Muscle layer of colon (tissue), 2 donors: ENCODE measurements around the gene PRIM1.
"Not testable (repeated sequence)": the region's sequence is repeated elsewhere in the genome, so short reads cannot be mapped to it uniquely, and the experiment has no call there.

ENCODE experiments used
- H3K27ac ChIP-seq: one replicate; pipeline ENCODE4 v1.7.0; 2013; ENCODE audit warnings: low read depth, mild to moderate bottlenecking, low read length, moderate library complexity
- H3K27me3 ChIP-seq, 2 donors: one replicate each; pipeline ENCODE4 v1.7.0; 2013; ENCODE audit warnings: low read length in 2 of 2, mild to moderate bottlenecking in 2 of 2; ENCODE audit not compliant: insufficient read depth in 2 of 2, control insufficient read depth in 1 of 2
- H3K36me3 ChIP-seq: one replicate; pipeline ENCODE4 v1.7.0; 2013; ENCODE audit warnings: mild to moderate bottlenecking, low read length; ENCODE audit not compliant: insufficient read depth
- H3K4me1 ChIP-seq: one replicate; pipeline ENCODE4 v1.7.0; 2013; ENCODE audit warnings: mild to moderate bottlenecking, low read length; ENCODE audit not compliant: insufficient read depth
- H3K4me3 ChIP-seq, 2 donors: one replicate each; pipeline ENCODE4 v1.7.0; 2013; ENCODE audit warnings: low read length in 2 of 2, low read depth in 1 of 2, mild to moderate bottlenecking in 1 of 2, moderate library complexity in 1 of 2
- H3K9ac ChIP-seq: one replicate; pipeline ENCODE4 v1.7.0; 2013; ENCODE audit warnings: low read length
- H3K9me3 ChIP-seq: one replicate; pipeline ENCODE4 v1.7.0; 2013; ENCODE audit warnings: mild to moderate bottlenecking, low read length
- donor health status: abdominal sarcoma.
- donor health status: Adenocarcinoma of cecum.

PRIM1 gene

DNA sequence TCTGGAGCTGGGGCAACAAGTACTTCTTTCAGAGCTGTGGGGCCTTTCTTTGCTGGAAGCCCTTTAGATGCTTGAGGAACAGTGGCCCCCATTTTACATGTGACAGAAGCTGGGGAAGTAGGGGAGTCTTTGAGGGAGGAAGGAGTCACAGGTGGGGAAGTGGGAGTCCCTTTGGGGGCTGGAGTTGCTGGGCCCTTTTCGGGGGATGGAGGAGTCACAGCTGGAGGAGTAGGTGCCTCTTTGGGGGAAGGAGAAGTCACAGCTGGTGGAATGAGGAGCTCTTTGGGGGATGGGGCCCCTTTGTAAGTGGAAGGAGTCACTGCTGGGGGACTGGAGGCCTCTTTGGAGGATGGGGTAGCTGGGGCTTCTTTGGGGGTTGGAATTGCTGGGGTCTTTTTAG, 35.7 kb downstream of the PRIM1 start:
- Histone ChIP-seq H3K27ac (no peak overlapping the region), H3K4me1 (peaks cover 46% of the 10 kb centered on the region), H3K9me3 (no peaks in the 10 kb centered on the region), H3K4me3 (no peak overlapping the region), H3K36me3 (peaks cover 59% of the 10 kb centered on the region), H3K27me3 (no peaks in the 10 kb centered on the region), H3K9ac (no peak overlapping the region)

DNA sequence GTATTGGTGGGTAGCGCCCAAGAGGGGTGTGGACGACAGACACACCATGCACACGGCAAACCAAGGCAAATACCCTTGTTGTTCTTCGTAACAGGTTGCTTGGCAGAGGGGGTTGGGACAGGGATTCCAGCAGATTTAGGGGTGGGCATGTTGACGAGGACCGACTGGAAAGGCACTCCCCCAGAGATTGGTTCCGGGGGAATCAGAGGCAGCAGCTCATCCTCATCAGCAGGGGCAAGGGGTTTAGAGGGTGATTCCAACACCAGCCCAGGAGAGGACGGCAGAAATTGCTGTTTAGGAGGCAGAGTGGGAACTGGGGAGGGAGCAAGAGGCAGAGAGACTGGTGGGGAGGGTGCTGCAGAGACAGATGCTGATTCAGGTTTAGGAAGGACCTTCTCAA, 36.3 kb downstream of the PRIM1 start:
- Histone ChIP-seq H3K36me3 (peaks cover 59% of the 10 kb centered on the region), H3K9ac (no peak overlapping the region), H3K4me3 (no peak overlapping the region), H3K4me1 (peaks cover 39% of the 10 kb centered on the region), H3K27me3 (no peaks in the 10 kb centered on the region), H3K9me3 (no peaks in the 10 kb centered on the region), H3K27ac (no peak overlapping the region)

- H3K4me1 ChIP-seq = peaks cover 26% of the 10 kb centered on the region
- H3K27me3 ChIP-seq = no peaks in the 10 kb centered on the region
- peaks cover 47% of the 10 kb centered on the region for H3K36me3 ChIP-seq
- no peak overlapping the region for H3K27ac ChIP-seq
- H3K4me3 ChIP-seq = no peak overlapping the region
- H3K9ac ChIP-seq = no peak overlapping the region
- H3K9me3 ChIP-seq = no peaks in the 10 kb centered on the region
These were observed 37.6 kb downstream of the PRIM1 start for GRCh38 chr12:56714431-56714929.

DNA sequence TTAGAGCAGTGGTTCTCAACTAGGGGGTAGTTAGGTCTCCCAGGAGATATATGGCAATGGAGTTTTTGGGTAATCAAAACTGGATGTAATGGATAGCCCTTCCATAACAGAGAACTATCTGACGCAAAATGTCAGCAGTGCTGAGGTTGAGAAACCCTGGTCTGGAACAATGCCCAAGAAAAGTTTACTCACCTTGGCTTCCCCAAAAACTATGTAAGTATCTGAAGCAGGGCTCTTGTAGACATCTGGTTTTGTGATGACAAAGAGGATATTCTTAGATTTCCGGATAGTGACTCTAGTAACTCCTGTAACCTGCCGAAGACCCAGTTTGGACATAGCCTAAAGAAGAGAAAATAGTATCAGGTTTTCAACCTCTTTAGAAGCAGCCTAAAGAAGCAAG, 38.8 kb downstream of the PRIM1 start:
- H3K9me3 ChIP-seq = no peaks in the 10 kb centered on the region
- H3K4me3 ChIP-seq = no peak overlapping the region
- no peak overlapping the region for H3K27ac ChIP-seq
- peaks cover 16% of the 10 kb centered on the region for H3K4me1 ChIP-seq
- peaks cover 40% of the 10 kb centered on the region for H3K36me3 ChIP-seq
- no peak overlapping the region for H3K9ac ChIP-seq
- no peaks in the 10 kb centered on the region for H3K27me3 ChIP-seq

DNA sequence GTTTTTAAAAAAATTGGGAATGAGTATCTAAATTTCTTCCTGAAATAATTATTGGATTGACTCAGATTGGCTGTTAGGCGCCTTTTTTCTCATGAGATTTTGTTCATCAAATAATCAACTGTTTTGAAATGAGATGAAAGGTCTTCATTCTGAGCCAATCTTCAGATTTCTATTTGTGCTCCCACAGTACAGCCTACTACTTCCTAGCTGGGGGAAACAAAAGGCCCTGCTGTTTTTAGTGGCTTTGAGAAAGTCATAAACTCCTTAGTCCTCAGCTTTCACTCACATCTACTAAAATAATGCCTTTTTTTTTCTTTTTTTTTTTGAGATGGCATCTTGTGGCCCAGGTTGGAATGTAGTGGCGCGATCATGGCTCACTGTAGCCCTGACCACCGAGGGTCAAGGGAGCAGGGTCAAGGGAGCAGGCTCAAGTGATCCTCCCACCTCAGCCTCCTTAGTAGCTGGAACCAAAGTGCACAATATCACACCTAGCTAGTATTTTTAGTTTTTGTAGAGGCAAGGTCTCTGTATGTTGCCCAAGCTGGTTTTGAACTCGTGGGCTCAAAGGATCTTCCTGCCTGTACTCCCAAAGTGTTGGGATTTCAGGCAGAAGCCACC, 42.3 kb downstream of the PRIM1 start:
- peaks cover 35% of the 10 kb centered on the region for H3K36me3 ChIP-seq
- H3K4me1 ChIP-seq = no peaks in the 10 kb centered on the region
- H3K9ac ChIP-seq = no peak overlapping the region
- H3K9me3 ChIP-seq = no peaks in the 10 kb centered on the region
- H3K27ac ChIP-seq = no peak overlapping the region
- H3K27me3 ChIP-seq = no peaks in the 10 kb centered on the region
- H3K4me3 ChIP-seq = no peak overlapping the region

DNA sequence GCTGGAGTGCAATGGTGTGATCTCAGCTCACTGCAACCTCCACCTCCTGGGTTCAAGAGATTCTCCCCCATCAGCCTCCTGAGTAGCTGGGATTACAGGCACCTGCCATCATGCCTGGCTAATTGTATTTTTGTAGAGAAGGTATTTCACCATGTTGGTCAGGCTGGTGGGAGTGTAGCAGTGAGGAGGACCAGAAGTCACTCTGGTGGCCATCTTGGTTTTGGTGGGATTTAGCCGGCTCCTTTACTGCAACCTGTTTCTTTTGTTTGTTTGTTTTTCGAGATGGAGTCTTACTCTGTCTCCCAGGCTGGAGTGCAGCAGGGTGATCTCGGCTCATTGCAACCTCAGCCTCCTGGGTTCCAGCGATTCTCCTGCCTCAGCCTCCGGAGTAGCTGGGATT, 47.6 kb downstream of the PRIM1 start:
- H3K4me1 ChIP-seq, H3K27me3 ChIP-seq, H3K36me3 ChIP-seq, H3K4me3 ChIP-seq, H3K9me3 ChIP-seq, H3K9ac ChIP-seq, H3K27ac ChIP-seq: not testable (repeated sequence)

GRCh38 chr12:56699020-56699661, 53.0 kb downstream of the PRIM1 start:
- no peak overlapping the region for H3K9ac ChIP-seq
- no peaks in the 10 kb centered on the region for H3K4me1 ChIP-seq
- no peaks in the 10 kb centered on the region for H3K27me3 ChIP-seq
- no peak overlapping the region for H3K4me3 ChIP-seq
- H3K9me3 ChIP-seq = no peaks in the 10 kb centered on the region
- H3K36me3 ChIP-seq = no peaks in the 10 kb centered on the region
- H3K27ac ChIP-seq = no peak overlapping the region

- no peak overlapping the region for H3K9ac ChIP-seq
- no peak overlapping the region for H3K4me3 ChIP-seq
- H3K4me1 ChIP-seq = no peaks in the 10 kb centered on the region
- H3K27me3 ChIP-seq = no peaks in the 10 kb centered on the region
- H3K27ac ChIP-seq = no peak overlapping the region
- H3K36me3 ChIP-seq = no peaks in the 10 kb centered on the region
- H3K9me3 ChIP-seq = no peaks in the 10 kb centered on the region
These were observed 56.6 kb downstream of the PRIM1 start for GRCh38 chr12:56695327-56696101.

DNA sequence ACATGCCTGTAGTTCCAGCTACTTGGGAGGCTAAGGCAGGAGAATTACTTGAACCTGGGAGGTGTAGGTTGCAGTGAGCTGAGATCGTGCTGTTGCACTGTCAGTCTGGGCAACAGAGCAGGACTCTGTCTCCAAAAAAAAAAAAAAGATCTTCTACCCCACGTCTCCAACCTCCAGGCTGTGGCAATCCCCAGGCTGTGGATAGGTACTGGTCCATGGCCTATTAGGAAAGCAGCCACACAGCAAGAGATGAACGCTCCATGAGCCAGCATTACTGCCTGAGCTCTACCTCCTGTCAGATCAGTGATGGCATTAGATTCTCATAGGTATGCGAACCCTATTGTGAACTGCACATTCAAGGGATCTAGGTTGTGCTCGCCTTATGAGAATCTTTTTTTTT, 58.0 kb downstream of the PRIM1 start:
- H3K27ac ChIP-seq = no peak overlapping the region
- H3K36me3 ChIP-seq = no peaks in the 10 kb centered on the region
- H3K9me3 ChIP-seq = no peaks in the 10 kb centered on the region
- H3K4me1 ChIP-seq = peaks cover 3% of the 10 kb centered on the region
- no peaks in the 10 kb centered on the region for H3K27me3 ChIP-seq
- no peak overlapping the region for H3K9ac ChIP-seq
- no peak overlapping the region for H3K4me3 ChIP-seq

DNA sequence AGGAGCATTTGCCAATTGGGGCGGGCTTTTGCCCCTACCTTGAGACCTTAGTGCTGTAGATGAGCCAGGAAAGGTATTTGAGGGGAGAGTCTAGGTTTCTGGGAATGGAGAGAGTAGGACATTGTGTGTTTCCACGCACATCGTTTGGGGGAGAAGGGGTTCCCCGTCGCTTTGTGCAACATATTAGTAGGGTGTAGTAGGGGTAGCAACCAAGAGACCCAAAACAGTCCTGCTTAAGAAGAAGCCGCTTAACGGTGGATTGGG, 63.3 kb downstream of the PRIM1 start:
- Histone ChIP-seq H3K27me3 (no peaks in the 10 kb centered on the region), H3K4me1 (peaks cover 19% of the 10 kb centered on the region), H3K36me3 (no peaks in the 10 kb centered on the region), H3K9ac (peak overlapping the region; percentile 67), H3K4me3 (peak overlapping the region; percentile 60 to 82), H3K9me3 (no peaks in the 10 kb centered on the region), H3K27ac (peak overlapping the region; percentile 98)

DNA sequence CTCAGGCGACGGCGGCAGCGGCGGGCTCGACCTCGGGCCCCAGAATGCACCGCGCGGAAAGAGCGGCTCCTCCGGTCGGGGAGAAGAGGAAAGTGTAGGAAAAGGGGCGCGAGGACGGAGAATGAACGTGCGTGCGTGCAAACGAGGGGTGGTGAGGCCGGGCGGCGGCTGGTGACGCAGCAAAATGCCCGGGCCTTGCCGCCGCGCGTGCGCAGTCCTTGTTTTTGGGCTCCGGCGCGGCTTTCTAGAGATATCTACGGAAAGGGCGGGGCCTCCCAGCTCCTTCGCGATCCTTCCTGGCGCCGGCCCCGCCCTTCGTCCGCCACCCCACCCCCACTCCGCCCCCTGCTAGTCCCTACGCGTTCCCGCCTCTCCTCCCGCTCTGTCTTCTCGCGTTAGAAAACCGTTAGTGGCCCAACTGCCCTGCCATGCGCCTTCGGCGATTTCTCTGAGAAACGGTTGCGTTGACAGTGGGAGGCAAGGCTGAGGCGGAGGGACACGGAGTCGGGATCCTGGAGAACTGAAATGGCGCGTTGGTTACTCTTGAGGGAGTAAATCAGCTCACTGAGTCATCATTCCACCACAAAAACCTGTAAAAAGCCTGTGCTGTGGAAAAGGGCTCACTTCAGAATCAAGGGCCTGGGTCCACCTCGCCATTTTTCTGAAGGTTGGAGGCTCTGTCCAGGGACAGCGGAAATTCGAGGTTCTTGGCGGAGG, 63.8 kb downstream of the PRIM1 start, which contains the start of gene PTGES3:
TSS of gene PTGES3 (minus strand) at position 156 of the 717 bp plus-strand sequence. CDS start 285 bp downstream, outside the sequence.
- Histone ChIP-seq H3K9me3 (no peaks in the 10 kb centered on the region), H3K9ac (peak within 1 kb of the TSS; percentile 93), H3K4me1 (peaks cover 19% of the 10 kb centered on the region), H3K27me3 (no peaks in the 10 kb centered on the region), H3K36me3 (no peaks in the 10 kb centered on the region), H3K27ac (peak within 1 kb of the TSS; percentile 100), H3K4me3 (peak within 1 kb of the TSS; percentile 90 to 93)
